ENCODE data around the gene DNAJC1.

DNA sequence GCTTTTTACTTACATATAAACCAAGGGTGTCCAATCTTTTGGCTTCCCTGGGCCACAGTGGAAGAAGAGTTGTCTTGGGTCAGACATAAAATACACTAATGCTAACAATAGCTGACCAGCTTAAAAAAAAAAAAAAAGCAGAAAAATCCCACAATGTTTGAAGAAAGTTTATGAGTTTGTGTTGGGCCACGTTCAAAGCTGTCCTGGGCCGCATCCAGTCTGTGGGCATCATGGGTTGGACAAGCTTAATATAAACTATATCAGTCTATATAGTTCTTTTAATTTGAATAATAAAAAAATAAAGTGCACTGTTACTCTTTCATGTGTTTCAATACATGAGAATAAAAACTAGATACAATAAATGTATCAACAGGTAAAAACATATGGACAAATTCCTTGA lies 179.9 kb downstream of the DNAJC1 start:
- TF ChIP-seq, protein P1, sequence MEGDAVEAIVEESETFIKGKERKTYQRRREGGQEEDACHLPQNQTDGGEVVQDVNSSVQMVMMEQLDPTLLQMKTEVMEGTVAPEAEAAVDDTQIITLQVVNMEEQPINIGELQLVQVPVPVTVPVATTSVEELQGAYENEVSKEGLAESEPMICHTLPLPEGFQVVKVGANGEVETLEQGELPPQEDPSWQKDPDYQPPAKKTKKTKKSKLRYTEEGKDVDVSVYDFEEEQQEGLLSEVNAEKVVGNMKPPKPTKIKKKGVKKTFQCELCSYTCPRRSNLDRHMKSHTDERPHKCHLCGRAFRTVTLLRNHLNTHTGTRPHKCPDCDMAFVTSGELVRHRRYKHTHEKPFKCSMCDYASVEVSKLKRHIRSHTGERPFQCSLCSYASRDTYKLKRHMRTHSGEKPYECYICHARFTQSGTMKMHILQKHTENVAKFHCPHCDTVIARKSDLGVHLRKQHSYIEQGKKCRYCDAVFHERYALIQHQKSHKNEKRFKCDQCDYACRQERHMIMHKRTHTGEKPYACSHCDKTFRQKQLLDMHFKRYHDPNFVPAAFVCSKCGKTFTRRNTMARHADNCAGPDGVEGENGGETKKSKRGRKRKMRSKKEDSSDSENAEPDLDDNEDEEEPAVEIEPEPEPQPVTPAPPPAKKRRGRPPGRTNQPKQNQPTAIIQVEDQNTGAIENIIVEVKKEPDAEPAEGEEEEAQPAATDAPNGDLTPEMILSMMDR (IDR thresholded peaks at IDR 0.05) = no peak
- TF ChIP-seq RELA (CRISPR knock-in tag; IDR thresholded peaks at IDR 0.05; ENCODE audit: borderline replicate concordance) = no peak
- TF ChIP-seq, protein P2, sequence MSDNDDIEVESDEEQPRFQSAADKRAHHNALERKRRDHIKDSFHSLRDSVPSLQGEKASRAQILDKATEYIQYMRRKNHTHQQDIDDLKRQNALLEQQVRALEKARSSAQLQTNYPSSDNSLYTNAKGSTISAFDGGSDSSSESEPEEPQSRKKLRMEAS (CRISPR knock-in tag; IDR thresholded peaks at IDR 0.05) = no peak
- TF ChIP-seq, protein P3, sequence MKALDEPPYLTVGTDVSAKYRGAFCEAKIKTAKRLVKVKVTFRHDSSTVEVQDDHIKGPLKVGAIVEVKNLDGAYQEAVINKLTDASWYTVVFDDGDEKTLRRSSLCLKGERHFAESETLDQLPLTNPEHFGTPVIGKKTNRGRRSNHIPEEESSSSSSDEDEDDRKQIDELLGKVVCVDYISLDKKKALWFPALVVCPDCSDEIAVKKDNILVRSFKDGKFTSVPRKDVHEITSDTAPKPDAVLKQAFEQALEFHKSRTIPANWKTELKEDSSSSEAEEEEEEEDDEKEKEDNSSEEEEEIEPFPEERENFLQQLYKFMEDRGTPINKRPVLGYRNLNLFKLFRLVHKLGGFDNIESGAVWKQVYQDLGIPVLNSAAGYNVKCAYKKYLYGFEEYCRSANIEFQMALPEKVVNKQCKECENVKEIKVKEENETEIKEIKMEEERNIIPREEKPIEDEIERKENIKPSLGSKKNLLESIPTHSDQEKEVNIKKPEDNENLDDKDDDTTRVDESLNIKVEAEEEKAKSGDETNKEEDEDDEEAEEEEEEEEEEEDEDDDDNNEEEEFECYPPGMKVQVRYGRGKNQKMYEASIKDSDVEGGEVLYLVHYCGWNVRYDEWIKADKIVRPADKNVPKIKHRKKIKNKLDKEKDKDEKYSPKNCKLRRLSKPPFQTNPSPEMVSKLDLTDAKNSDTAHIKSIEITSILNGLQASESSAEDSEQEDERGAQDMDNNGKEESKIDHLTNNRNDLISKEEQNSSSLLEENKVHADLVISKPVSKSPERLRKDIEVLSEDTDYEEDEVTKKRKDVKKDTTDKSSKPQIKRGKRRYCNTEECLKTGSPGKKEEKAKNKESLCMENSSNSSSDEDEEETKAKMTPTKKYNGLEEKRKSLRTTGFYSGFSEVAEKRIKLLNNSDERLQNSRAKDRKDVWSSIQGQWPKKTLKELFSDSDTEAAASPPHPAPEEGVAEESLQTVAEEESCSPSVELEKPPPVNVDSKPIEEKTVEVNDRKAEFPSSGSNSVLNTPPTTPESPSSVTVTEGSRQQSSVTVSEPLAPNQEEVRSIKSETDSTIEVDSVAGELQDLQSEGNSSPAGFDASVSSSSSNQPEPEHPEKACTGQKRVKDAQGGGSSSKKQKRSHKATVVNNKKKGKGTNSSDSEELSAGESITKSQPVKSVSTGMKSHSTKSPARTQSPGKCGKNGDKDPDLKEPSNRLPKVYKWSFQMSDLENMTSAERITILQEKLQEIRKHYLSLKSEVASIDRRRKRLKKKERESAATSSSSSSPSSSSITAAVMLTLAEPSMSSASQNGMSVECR (CRISPR knock-in tag; IDR thresholded peaks at IDR 0.05; ENCODE audit: borderline replicate concordance) = no peak
- TF ChIP-seq NR2C2 (CRISPR knock-in tag; IDR thresholded peaks at IDR 0.05) = no peak
- TF ChIP-seq, protein P4, sequence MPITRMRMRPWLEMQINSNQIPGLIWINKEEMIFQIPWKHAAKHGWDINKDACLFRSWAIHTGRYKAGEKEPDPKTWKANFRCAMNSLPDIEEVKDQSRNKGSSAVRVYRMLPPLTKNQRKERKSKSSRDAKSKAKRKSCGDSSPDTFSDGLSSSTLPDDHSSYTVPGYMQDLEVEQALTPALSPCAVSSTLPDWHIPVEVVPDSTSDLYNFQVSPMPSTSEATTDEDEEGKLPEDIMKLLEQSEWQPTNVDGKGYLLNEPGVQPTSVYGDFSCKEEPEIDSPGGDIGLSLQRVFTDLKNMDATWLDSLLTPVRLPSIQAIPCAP (CRISPR knock-in tag; IDR thresholded peaks at IDR 0.05) = no peak
- no peak for TF ChIP-seq JUN (CRISPR knock-in tag; IDR thresholded peaks at IDR 0.05)
- no peak for TF ChIP-seq ZNF671 (CRISPR knock-in tag; IDR thresholded peaks at IDR 0.05)
- TF ChIP-seq TCF7 (CRISPR knock-in tag; IDR thresholded peaks at IDR 0.05; ENCODE audit: low read depth) = no peak
- no peak for TF ChIP-seq ZNF396 (CRISPR knock-in tag; IDR thresholded peaks at IDR 0.05; ENCODE audit: borderline replicate concordance)
- TF ChIP-seq CREM (CRISPR knock-in tag; IDR thresholded peaks at IDR 0.05) = no peak
- TF ChIP-seq TP53 (CRISPR knock-in tag; IDR thresholded peaks at IDR 0.05) = no peak

Measured in WTC11 (cell line).